ENCODE results near the gene PCP4L1.
A peak's percentile ranks its signal among the peaks of the same experiment; 100 is the strongest.

GRCh38 chr1:161209790-161210409, 48.6 kb upstream of the PCP4L1 start:
- TF ChIP-seq CTCF (IDR thresholded peaks at IDR 0.05): peak; percentile 81
- TF ChIP-seq ATF1 (CRISPR knock-in tag; IDR thresholded peaks at IDR 0.05): no peak
- TF ChIP-seq, protein P1, sequence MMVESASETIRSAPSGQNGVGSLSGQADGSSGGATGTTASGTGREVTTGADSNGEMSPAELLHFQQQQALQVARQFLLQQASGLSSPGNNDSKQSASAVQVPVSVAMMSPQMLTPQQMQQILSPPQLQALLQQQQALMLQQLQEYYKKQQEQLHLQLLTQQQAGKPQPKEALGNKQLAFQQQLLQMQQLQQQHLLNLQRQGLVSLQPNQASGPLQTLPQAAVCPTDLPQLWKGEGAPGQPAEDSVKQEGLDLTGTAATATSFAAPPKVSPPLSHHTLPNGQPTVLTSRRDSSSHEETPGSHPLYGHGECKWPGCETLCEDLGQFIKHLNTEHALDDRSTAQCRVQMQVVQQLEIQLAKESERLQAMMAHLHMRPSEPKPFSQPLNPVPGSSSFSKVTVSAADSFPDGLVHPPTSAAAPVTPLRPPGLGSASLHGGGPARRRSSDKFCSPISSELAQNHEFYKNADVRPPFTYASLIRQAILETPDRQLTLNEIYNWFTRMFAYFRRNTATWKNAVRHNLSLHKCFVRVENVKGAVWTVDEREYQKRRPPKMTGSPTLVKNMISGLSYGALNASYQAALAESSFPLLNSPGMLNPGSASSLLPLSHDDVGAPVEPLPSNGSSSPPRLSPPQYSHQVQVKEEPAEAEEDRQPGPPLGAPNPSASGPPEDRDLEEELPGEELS (CRISPR knock-in tag; IDR thresholded peaks at IDR 0.05): no peak
- TF ChIP-seq, protein P2, sequence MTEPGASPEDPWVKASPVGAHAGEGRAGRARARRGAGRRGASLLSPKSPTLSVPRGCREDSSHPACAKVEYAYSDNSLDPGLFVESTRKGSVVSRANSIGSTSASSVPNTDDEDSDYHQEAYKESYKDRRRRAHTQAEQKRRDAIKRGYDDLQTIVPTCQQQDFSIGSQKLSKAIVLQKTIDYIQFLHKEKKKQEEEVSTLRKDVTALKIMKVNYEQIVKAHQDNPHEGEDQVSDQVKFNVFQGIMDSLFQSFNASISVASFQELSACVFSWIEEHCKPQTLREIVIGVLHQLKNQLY (CRISPR knock-in tag; IDR thresholded peaks at IDR 0.05): no peak
- no peak for TF ChIP-seq ZNF121 (CRISPR knock-in tag; IDR thresholded peaks at IDR 0.05)
- TF ChIP-seq, protein P3, sequence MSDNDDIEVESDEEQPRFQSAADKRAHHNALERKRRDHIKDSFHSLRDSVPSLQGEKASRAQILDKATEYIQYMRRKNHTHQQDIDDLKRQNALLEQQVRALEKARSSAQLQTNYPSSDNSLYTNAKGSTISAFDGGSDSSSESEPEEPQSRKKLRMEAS (CRISPR knock-in tag; IDR thresholded peaks at IDR 0.05): no peak
- TF ChIP-seq KAT7 (CRISPR knock-in tag; IDR thresholded peaks at IDR 0.05; ENCODE audit: borderline replicate concordance): no peak
- TF ChIP-seq ZSCAN18 (CRISPR knock-in tag; IDR thresholded peaks at IDR 0.05): no peak
- no peak for TF ChIP-seq FOXK1 (CRISPR knock-in tag; IDR thresholded peaks at IDR 0.05)
- no peak for TF ChIP-seq SMAD4 (CRISPR knock-in tag; IDR thresholded peaks at IDR 0.05)

All from WTC11 (cell line).